NCI-H1092 (cell line): ENCODE measurements around the gene LRRFIP2.
"Not testable (repeated sequence)": the region's sequence is repeated elsewhere in the genome, so short reads cannot be mapped to it uniquely, and the experiment has no call there.

Experiments
- DNase-seq: peaks from one replicate; lab custom pipeline; 2025; lab: John Stamatoyannopoulos, UW

LRRFIP2 gene

DNA sequence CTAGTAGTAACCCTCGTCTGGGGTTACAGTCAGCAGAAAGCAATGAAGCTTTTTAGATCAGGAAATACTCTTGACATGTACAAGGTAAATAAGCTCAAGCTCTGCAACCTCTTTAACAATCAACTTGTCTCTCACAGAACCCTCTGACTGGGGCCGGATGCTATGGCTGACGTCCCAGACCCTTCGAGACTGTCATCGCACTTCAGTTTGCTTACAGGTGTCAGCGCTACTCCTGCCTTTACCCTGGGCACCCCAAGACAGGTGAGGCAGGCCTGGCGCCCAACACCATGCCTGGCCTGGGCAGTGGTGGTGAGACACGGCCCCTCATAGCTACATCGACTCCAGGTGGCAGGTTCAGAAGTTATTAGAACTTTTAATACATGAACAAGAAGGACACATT lies 30.6 kb downstream of the LRRFIP2 start:
- DNase-seq: no peak

DNA sequence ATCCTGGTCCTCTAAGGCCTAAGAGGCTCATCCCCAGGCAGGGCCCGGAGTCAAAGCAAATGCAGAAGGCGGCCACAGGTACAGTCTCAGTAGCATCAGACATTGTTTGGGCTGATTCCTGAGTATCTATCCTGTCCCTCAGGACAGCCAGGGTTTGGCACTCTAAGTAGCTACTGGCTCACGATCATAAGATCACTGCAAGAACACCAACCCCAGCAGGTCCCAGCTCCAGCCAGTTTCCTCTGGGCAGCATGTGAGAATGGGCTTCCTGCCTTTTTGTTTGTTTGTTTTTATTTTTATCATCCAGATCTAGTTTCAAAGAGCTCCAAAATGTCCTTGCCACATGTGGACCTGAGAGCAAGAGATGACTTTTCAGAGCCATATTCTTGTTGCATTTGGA lies 32.7 kb downstream of the LRRFIP2 start:
- no peak for DNase-seq

DNA sequence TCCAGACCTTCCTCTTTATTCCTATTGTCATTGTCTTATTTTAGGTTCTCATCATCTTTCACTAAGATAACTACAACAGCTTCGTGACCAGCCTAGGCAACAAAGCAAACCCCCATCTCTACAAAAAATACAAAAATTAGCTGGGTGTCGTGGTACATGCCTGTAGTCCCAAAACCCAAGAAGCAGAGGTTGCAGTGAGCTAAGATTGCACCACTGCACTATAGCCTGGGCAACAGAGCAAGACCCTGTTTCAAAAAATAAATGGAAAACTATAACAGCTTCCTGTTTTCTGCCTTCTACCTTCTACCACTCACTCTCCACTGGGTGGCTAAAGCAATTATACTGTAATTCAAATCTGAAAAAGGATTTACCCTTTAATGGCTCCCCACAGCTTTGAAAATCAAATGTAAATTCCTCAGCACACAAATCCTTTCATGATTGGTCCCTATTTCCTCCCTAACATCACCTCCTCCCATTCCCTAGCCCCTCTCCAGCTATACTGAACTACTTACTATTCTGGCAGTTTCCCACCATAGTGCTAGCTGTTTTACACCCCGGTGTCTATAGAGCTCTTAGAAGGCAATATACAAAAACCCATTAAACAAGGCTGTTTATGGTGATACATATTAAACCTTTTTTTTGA lies 33.4 kb downstream of the LRRFIP2 start:
- no peak for DNase-seq

- no peak for DNase-seq
Measured at GRCh38 chr3:37139567-37140052, 34.8 kb downstream of the LRRFIP2 start.

DNA sequence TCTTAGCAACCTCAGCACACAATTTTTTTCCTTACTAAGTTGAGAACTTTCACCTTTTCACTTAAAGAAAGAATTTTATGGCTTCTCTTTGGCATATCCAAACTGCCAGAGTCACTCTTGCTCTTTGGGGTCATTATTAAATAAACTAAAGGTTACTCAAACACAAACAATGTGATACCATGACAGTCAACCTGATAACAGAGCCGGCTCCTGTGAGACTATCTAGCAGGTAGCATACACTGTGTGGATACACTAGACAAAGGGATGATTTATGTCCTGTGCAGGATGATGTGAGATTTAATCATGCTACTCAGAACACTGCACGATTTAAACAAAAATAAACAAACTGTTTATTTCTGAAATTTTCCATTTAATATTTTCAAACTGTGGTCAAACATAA lies 35.6 kb downstream of the LRRFIP2 start:
- DNase-seq: no peak

GRCh38 chr3:37137516-37137915 lies 36.9 kb downstream of the LRRFIP2 start:
- DNase-seq: no peak

DNA sequence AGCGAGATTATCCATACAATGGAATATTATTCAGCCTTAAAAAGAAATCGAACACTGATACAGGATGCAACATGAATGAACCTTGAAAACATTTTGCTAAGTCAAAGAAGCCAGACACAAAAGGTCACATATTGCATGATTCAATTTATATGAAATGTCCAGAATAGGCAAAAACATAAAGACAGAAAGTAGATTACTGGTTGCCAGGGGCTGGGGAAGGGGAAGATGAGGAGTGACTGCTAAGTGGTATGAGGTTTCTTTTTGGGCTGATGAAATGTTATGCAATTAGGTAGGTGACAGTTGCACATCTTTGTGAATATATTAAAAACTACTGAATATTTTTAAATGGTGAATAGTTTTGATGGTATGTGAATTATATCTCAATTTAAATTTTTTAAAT lies 38.3 kb downstream of the LRRFIP2 start:
- DNase-seq: no peak

DNA sequence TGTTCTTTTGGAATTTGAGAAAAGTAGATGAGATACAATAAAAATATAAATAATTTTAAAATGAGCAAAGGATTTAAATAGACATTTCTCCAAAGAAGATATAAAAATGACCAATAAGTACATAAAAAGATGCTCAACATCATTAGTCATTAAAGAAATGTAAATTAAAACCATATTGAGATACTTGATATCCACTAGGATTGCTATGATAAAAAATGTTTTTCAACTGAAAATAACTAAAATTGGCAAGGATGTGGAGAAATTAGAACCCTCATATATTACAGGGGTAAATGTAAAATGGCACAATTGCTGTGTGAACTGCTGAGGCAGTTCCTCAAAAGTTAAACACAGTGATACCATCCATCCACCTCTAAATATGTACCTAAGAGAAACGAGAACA lies 38.8 kb downstream of the LRRFIP2 start:
- no peak for DNase-seq

GRCh38 chr3:37132334-37132733 lies 42.0 kb downstream of the LRRFIP2 start:
- no peak for DNase-seq

DNA sequence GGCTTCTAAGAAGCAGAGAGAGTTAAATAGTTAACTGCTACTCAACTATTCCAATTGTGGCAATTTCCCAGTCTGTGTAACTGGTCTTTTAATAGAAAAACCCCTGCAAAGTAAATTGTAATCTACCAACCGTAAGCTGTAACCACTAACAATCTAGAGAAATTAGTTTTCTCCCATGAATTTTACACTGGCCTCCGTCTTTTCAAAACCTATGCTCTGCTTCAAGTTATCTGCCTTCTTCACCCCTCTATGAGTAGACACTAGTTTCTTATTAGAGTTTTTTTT lies 42.6 kb downstream of the LRRFIP2 start:
- DNase-seq: no peak

DNA sequence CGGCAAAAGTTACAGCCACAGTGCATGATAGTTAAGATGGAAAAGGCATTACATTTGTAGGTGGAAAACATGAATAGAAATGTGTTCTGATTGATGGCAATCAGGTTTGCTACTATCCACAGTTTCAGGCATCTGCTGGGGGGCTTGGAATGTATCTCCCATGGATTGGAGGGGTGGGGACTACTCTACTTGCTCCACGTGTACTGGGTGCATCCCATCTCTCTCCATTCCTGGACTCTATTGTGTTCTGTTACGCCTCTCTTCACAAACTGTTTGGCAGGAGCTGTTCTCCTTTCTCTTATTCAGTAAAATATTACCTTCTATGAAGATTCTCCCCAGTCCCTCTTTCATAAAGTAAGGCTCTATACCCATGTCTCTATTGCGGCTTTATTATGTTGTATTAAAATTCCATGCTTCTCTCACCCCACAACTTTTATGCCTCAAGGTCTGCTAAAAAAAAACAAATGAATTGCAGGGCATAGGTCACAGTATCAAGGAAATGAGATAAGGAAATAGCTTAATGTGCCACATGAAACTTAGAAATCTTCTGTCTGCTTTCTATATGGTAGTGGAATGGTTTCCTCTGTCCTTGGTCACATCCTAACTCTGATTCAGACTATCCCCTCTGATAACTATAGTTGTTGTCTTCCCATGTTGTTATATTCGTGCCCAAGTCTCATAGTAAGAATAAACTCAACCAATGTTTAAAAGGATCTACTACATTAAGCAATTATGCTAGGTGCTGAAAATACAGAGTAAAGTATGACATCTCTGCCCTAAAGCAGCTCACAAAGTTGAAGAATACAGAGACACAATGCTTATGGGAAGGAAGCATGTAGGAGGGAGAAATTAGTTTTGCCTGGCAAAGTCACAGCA lies 43.2 kb downstream of the LRRFIP2 start:
- no peak for DNase-seq

DNA sequence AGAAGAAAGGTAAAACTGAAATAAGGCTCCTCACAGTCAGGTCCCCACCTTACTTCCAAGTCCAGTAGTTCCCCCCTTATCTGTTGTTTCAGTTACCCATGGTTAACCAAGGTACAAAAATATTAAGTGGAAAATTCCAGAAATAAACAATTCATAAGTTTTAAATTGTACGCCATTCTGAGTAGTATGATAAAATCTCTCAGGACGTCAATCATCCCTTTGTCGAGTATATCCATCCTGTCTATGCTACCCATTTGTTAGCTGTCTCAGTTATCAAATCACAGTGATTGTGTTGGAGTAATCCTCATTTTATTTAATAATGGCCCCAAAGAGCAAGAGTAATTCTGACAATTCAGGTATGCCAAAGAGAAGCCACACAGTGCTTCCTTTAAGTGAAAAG lies 43.9 kb downstream of the LRRFIP2 start:
- no peak for DNase-seq

DNA sequence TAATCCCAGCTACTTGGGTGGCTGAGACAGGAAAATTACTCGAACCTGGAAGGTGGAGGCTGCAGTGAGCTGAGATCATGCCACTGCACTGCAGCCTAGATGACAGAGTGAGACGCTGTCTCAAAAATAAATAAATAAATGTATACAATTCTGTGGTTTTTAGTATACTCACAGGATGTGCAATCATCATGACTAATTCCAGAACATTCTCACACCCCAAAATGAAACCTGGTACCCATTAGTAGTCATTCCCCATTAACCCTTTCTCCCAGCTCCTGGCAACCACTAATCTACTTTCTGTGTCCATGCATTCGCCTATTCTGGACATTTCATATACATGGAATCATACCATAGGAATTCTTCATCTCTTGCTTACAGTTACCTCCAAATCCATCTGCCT lies 44.5 kb downstream of the LRRFIP2 start:
- DNase-seq: no peak

GRCh38 chr3:37127340-37127739 lies 47.0 kb downstream of the LRRFIP2 start:
- no peak for DNase-seq

GRCh38 chr3:37126856-37127255 lies 47.5 kb downstream of the LRRFIP2 start:
- no peak for DNase-seq

DNA sequence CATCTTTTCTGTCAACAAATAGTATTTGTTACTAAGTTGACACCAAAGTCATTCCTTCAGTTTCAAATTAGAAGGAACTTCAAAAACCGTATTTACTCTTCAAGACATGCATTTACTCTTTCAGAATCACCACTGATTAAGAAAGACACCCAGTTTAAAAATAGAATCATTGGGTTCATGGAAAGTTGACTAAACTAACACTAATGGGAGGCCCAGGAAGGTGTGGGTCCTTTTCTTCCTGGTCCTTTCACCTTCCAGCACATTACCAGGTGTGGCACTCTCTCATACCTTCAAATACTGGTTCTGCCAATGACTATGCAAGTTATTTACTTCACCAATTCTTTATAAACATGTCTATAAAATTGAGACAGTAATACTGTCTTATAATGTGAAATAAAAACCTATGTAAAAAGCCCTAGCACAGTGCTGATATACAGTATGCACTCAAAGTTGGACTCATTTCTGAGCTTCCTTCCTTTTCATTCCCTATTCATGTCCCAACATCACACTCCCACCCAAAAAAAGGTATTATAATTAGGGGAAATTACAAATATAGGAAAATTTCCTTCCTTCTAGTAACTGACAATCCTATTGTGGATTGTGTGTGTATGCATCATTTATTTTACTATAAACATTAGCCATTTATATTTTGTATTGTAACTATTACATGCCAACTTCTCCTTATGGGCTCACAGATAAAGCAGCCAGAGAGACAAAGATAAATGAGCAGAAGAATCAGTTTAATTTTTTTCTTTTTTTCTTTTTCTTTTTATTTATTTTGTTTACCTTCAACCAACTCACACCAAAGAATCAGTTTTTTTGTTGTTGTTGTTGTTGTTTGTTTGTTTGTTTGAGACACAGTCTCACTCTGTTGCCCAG lies 48.9 kb downstream of the LRRFIP2 start:
- no peak for DNase-seq

GRCh38 chr3:37124435-37124834 lies 49.9 kb downstream of the LRRFIP2 start:
- DNase-seq: no peak

- DNase-seq: no peak
Measured at GRCh38 chr3:37123292-37123691, 51.1 kb downstream of the LRRFIP2 start.

DNA sequence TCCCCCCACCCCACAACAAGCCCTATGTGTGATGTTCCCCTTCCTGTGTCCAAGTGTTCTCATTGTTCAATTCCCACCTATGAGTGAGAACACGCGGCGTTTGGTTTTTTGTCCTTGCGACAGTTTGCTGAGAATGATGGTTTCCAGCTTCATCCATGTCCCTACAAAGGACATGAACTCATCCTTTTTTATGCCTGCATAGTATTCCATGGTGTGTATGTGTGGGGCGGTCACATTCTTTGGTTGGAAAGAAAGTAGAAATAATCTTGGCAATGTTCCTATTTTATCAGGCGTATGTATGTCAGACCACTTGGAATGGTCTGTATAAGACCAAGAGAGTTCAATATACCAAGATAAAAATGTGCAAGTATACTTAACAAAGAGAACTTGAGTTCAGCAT lies 52.3 kb downstream of the LRRFIP2 start:
- not testable (repeated sequence) for DNase-seq

GRCh38 chr3:37118163-37118562 lies 56.2 kb downstream of the LRRFIP2 start:
- no peak for DNase-seq

DNA sequence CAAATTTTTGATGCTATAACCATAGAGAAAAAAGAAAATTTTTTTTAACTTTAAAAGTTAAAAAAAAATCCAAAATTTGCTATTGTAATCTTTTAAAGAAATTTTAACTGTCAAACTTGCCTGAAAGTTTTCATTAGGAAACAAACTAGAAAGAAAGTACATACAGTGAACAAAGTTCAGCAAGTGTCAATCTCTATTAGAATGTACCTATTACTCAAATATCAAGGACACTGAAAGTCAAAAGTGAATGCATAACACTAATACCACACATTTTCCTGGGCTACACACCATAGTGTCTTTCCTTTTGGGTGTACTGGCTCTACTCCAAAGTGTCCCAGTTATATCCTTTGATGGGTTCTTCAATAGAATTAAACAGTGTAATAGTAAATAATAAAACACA lies 56.8 kb downstream of the LRRFIP2 start:
- no peak for DNase-seq

GRCh38 chr3:37116998-37117397 lies 57.4 kb downstream of the LRRFIP2 start:
- no peak for DNase-seq

DNA sequence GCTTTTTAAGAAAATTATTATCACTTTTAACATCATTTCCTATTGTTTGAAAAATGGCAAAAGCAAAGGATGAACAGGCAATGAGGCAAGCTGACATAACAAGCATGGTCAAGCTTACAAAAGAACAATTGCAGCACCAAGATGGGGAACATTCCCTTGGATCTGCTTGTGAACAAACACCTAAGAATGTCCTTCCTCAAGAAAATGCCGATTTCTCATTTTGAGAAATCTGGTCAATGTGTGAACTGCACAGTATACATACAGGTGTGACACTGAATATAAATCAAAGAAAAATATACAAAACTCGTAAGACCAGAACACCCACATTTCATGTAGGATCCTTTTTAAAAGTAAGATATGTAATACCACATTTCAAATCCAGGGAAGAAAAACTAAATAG lies 58.9 kb downstream of the LRRFIP2 start:
- DNase-seq: no peak
